Endothelial cell of umbilical vein (primary cell): ENCODE measurements around the gene ARID1B. TPM values are rescaled to one million over a fixed set of nuclear protein-coding genes. Genes with fewer than 3 reads are reported as not detected.

Source experiments
- BruUV-seq: library from RNA; stranded (reverse); fragments of 400-500 nt; replicated peaks from 2 replicates; lab custom pipeline; 2021; lab: Mats Ljungman, UMichigan
- CTCF ChIA-PET: fragments of 300-600, 350-600 bp; sonication (Branson Sonifier 250); formaldehyde crosslinking; loops from one replicate; lab custom pipeline; 2021; ENCODE audit warnings: antibody characterized with exemption, inconsistent platforms; lab: Charles Lee
- POLR2A ChIA-PET: fragments of 300-600, 350-600 bp; sonication (Branson Sonifier 250); formaldehyde crosslinking; loops from one replicate; lab custom pipeline; 2021; ENCODE audit warnings: antibody characterized with exemption, inconsistent platforms; lab: Charles Lee
- DNase-seq: peaks from one replicate; pipeline ENCODE4 v3.0.0-alpha.2; 2011; ENCODE audit warnings: low read depth, low spot score
- FAIRE-seq: peaks from 2 replicates; lab custom pipeline; 2011; peaks lifted over from hg19 to GRCh38; lab: Jason Lieb, UNC
- H2AFZ ChIP-seq: 2 replicates; pipeline ENCODE4 v1.6.0; 2012; ENCODE audit warnings: low read depth, low read length, control low read depth, inconsistent platforms
- H3K27ac ChIP-seq: 2 replicates; pipeline ENCODE4 v1.5.1; 2011; ENCODE audit warnings: low read depth, mild to moderate bottlenecking, control low read depth, low read length, moderate library complexity; ENCODE audit not compliant: insufficient read depth
- H3K27me3 ChIP-seq, 2 experiments: 2 replicates each; pipeline versions ENCODE4 v1.6.0 to v1.6.1; 2011; ENCODE audit warnings: low read length in 2 of 2, mixed read lengths in 1 of 2; ENCODE audit not compliant: control insufficient read depth in 2 of 2, insufficient read depth in 2 of 2
- H3K36me3 ChIP-seq, 2 experiments: 2 replicates in 1 of 2; 3 replicates in 1 of 2; pipeline ENCODE4 v1.5.1; 2011; ENCODE audit warnings: low read length in 2 of 2, mild to moderate bottlenecking in 1 of 2, moderate library complexity in 1 of 2; ENCODE audit not compliant: control insufficient read depth in 2 of 2, insufficient read depth in 2 of 2; ENCODE audit errors: extremely low read depth in 1 of 2
- H3K4me1 ChIP-seq: 3 replicates; pipeline ENCODE4 v1.5.1; 2011; ENCODE audit warnings: mild to moderate bottlenecking, low read length; ENCODE audit not compliant: control insufficient read depth, insufficient read depth; ENCODE audit errors: extremely low read depth
- H3K4me2 ChIP-seq: 2 replicates; pipeline ENCODE4 v1.6.1; 2011; ENCODE audit warnings: low read length, control low read depth, mixed read lengths; ENCODE audit not compliant: insufficient read depth
- H3K4me3 ChIP-seq, 3 experiments: fragments of 200-600 bp in 1 of 3; sonication (generic), shearing (Covaris generic) in 1 of 3; replicated peaks in 1 of 3; 2 replicates each; pipeline ENCODE4 v1.5.1; 2011 to 2016; ENCODE audit warnings: control low read depth in 3 of 3, low read length in 3 of 3, mild to moderate bottlenecking in 2 of 3, inconsistent platforms in 1 of 3, low read depth in 1 of 3, moderate library complexity in 1 of 3; ENCODE audit not compliant: insufficient read depth in 1 of 3
- H3K79me2 ChIP-seq: 2 replicates; pipeline ENCODE4 v1.6.0; 2012; ENCODE audit warnings: low read length, inconsistent platforms; ENCODE audit not compliant: control insufficient read depth, insufficient read depth
- H3K9ac ChIP-seq: replicated peaks from 2 replicates; pipeline ENCODE3; 2011; ENCODE audit warnings: low read length, control low read depth; ENCODE audit not compliant: insufficient read depth; ENCODE audit errors: extremely low read depth
- H3K9me1 ChIP-seq: replicated peaks from 3 replicates; pipeline ENCODE4 v1.6.0; 2011; ENCODE audit warnings: mild to moderate bottlenecking, low read length; ENCODE audit not compliant: control insufficient read depth, insufficient read depth; ENCODE audit errors: extremely low read depth
- H3K9me3 ChIP-seq: replicated peaks from 2 replicates; pipeline ENCODE4 v1.5.1; 2012; ENCODE audit warnings: low read length, inconsistent platforms; ENCODE audit not compliant: control insufficient read depth, insufficient read depth
- H4K20me1 ChIP-seq: replicated peaks from 2 replicates; pipeline ENCODE3; 2011; ENCODE audit warnings: mild to moderate bottlenecking, low read length; ENCODE audit not compliant: control insufficient read depth, insufficient read depth; ENCODE audit errors: extremely low read depth
- EZH2 ChIP-seq: IDR thresholded peaks from 2 replicates; pipeline ENCODE4 v1.6.1; 2012; ENCODE audit warnings: borderline replicate concordance, low read depth, mild to moderate bottlenecking, moderate library complexity, low read length, inconsistent platforms; ENCODE audit not compliant: severe bottlenecking
- FOS ChIP-seq: IDR thresholded peaks from 2 replicates; pipeline ENCODE4 v1.6.1; 2011; ENCODE audit warnings: mild to moderate bottlenecking, low read length, moderate library complexity, borderline replicate concordance; ENCODE audit not compliant: insufficient read depth
- GATA2 ChIP-seq: IDR thresholded peaks from 2 replicates; pipeline ENCODE4 v1.7.0; 2011; ENCODE audit warnings: low read depth, mild to moderate bottlenecking, moderate library complexity, mixed read lengths, low read length; ENCODE audit not compliant: insufficient read length, insufficient read depth
- JUN ChIP-seq: IDR thresholded peaks from 2 replicates; pipeline ENCODE4 v1.6.1; 2011; ENCODE audit warnings: borderline replicate concordance, low read depth; ENCODE audit not compliant: insufficient read length, insufficient read depth
- MYC ChIP-seq: IDR thresholded peaks from one replicate; pipeline ENCODE4 v1.6.1; 2011; ENCODE audit warnings: mild to moderate bottlenecking, low read depth, low read length
- POLR2A ChIP-seq: IDR thresholded peaks from 2 replicates; pipeline ENCODE4 v1.6.1; 2012; ENCODE audit warnings: low read depth, mild to moderate bottlenecking, control low read depth, low read length
- POLR2AphosphoS5 ChIP-seq: IDR thresholded peaks from 2 replicates; pipeline ENCODE4 v1.6.1; 2012; ENCODE audit warnings: low read depth, mild to moderate bottlenecking, control low read depth, low read length, moderate library complexity; ENCODE audit not compliant: insufficient read depth
- dilution Hi-C: fragments of 300-500 bp; cut with MboI; formaldehyde crosslinking; loops from one replicate; pipeline ENCODE4 v1.15.0; 2019; ENCODE audit warnings: low sequenced_read_pairs; ENCODE audit not compliant: extremely low pct_ligation_motif_present
- intact Hi-C: fragments of 100-400 bp; cut with micrococcal nuclease; formaldehyde crosslinking; loops from one replicate; pipeline ENCODE4 v1.10.0; 2022
- polyA plus RNA-seq, 4 experiments: library from polyadenylated mRNA; depleted of rRNA in 3 of 4; stranded (reverse) in 3 of 4; unstranded in 1 of 4; fragments of >200 nt; gene quantifications; 2 replicates each; pipeline versions ENCODE4 v1.2.1 to v1.2.3, GENCODE V29; 2011 to 2012; ENCODE audit warnings: missing spikeins in 1 of 4
- total RNA-seq: library from RNA; stranded (reverse); gene quantifications from 2 replicates; pipeline ENCODE4 v1.2.3, GENCODE V29; 2021
- TF ChIP-seq, protein P1 (sequence below): IDR thresholded peaks from 2 replicates; pipeline ENCODE4 v1.6.1; 2011; ENCODE audit not compliant: insufficient read depth, insufficient read length
- TF ChIP-seq, protein P2 (sequence below), 2 donors: IDR thresholded peaks; 1 replicate in 1 of 2; 2 replicates in 1 of 2; pipeline ENCODE4 v1.5.1; 2011; ENCODE audit warnings: low read length in 2 of 2, mild to moderate bottlenecking in 2 of 2, moderate library complexity in 2 of 2, control low read depth in 1 of 2, inconsistent platforms in 1 of 2, low read depth in 1 of 2; ENCODE audit not compliant: insufficient read depth in 1 of 2; ENCODE audit errors: extremely low read depth in 1 of 2

The ARID1B gene
- total and polyA plus RNA-seq, 2 donors (not counting 3 experiments of a cell fraction or from before 2014, with no cell fraction given), result 21.8 to 89.5 TPM

DNA sequence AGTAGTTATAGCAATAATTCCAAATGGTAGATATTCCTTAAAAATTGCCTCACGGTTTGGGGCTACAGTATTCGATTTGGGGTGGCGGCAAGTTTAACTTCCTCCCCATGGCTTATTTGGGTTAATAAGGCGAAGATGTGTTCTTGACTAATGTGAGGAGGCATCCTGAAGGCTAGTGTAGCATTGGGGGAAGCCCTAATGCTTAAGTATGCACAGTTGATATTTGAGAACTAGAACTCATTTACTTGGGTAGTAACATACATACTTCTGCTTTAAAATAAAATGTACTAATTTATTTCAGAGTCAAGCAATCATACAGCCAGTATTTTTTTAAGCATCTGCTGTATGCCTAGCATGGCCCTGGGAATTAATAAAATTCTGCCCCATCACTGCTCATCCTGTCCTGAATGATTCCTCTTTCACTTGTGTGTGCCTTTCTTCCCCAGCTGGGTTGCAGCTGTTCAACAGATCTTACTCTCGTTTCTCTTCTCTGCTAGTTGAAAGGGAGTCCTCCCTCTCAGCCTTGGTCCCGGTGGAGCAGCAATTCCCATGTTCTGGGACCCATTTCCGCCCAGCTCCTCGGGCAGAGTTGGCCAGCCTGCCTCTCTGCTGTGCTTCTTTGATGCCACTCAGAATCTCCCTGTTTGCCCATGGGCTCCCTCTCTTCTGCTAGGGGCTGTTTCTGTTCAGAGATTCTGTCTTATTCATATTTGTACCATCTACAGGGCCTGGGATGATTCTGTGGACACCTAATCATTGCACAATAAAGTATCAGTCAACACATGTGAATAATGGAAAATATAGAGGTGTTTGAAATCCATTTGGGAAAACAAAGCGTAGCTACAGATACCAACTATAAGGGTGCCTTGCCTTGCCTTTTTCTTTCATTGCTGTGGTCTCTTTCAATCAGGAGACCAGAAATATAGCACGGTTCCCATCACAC is 104.8 kb downstream of the ARID1B start:
- peaks cover 5% of the 10 kb centered on the region for H4K20me1 ChIP-seq
- no peaks in the 10 kb centered on the region for H3K9me1 ChIP-seq
- no peak overlapping the region for H3K9ac ChIP-seq
- H3K4me2 ChIP-seq, result no peak overlapping the region
- no peak overlapping the region for H2AFZ ChIP-seq
- no peaks in the 10 kb centered on the region for H3K9me3 ChIP-seq
- TF ChIP-seq FOS, result no peak
- no peak for TF ChIP-seq GATA2
- no peak for TF ChIP-seq POLR2AphosphoS5
- TF ChIP-seq, protein P1, sequence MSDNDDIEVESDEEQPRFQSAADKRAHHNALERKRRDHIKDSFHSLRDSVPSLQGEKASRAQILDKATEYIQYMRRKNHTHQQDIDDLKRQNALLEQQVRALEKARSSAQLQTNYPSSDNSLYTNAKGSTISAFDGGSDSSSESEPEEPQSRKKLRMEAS, result no peak
- no peak for TF ChIP-seq EZH2
- no peak for TF ChIP-seq POLR2A
- TF ChIP-seq JUN, result no peak
- TF ChIP-seq, protein P2, sequence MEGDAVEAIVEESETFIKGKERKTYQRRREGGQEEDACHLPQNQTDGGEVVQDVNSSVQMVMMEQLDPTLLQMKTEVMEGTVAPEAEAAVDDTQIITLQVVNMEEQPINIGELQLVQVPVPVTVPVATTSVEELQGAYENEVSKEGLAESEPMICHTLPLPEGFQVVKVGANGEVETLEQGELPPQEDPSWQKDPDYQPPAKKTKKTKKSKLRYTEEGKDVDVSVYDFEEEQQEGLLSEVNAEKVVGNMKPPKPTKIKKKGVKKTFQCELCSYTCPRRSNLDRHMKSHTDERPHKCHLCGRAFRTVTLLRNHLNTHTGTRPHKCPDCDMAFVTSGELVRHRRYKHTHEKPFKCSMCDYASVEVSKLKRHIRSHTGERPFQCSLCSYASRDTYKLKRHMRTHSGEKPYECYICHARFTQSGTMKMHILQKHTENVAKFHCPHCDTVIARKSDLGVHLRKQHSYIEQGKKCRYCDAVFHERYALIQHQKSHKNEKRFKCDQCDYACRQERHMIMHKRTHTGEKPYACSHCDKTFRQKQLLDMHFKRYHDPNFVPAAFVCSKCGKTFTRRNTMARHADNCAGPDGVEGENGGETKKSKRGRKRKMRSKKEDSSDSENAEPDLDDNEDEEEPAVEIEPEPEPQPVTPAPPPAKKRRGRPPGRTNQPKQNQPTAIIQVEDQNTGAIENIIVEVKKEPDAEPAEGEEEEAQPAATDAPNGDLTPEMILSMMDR (IDR thresholded peaks at IDR 0.05; ENCODE audit: extremely low read depth in 1 of 2, insufficient read depth in 1 of 2, low read depth in 1 of 2, low read length in 2 of 2), result no peak
- TF ChIP-seq MYC, result no peak
- DNase-seq, result no peak
- no peak overlapping the region for H3K27ac ChIP-seq
- no peak overlapping the region for H3K4me3 ChIP-seq
- H3K36me3 ChIP-seq, result no peaks in the 10 kb centered on the region
- FAIRE-seq, result no peak
- ChIA-PET POLR2A (no interaction called here), CTCF (interaction anchor here (1.1 to 1.8 kb wide), 2 partner anchors 12 to 140 kb away, joined by 3 to 4 read pairs; no protein-coding TSS in a partner anchor)
- peaks cover 65% of the 10 kb centered on the region for H3K79me2 ChIP-seq
- peaks cover 17% of the 10 kb centered on the region for H3K4me1 ChIP-seq
- intact Hi-C loops (no loop called here), dilution Hi-C loops (no loop called here)
- no TSS peak for BruUV-seq
- H3K27me3 ChIP-seq, result no peaks in the 10 kb centered on the region
